KMS-11 (cell line): ENCODE results near the gene A1BG.

Source experiments
- H2AFZ ChIP-seq: fragments of 200-600 bp; sonication (generic); 2 replicates; pipeline ENCODE4 v1.6.1; 2016; ENCODE audit warnings: antibody characterized with exemption, mixed run types, low read depth
- H3K27ac ChIP-seq: fragments of 200-600 bp; sonication (generic); 2 replicates; pipeline ENCODE4 v1.6.1; 2016; ENCODE audit warnings: mild to moderate bottlenecking, mixed run types
- H3K27me3 ChIP-seq: fragments of 200-600 bp; sonication (generic); 2 replicates; pipeline ENCODE4 v1.6.1; 2017; ENCODE audit warnings: mild to moderate bottlenecking, low read depth, mixed run types, moderate library complexity; ENCODE audit not compliant: insufficient read depth
- H3K36me3 ChIP-seq: fragments of 200-600 bp; sonication (generic); 2 replicates; pipeline ENCODE4 v1.6.1; 2017; ENCODE audit warnings: mild to moderate bottlenecking, mixed run types; ENCODE audit not compliant: insufficient read depth
- H3K4me1 ChIP-seq: fragments of 200-600 bp; sonication (generic); 2 replicates; pipeline ENCODE4 v1.6.1; 2016; ENCODE audit warnings: mild to moderate bottlenecking, low read depth, mixed run types; ENCODE audit not compliant: poor library complexity, severe bottlenecking
- H3K4me2 ChIP-seq: fragments of 200-600 bp; sonication (generic); 2 replicates; pipeline ENCODE4 v1.7.0; 2016; ENCODE audit warnings: mild to moderate bottlenecking, mixed run types
- H3K4me3 ChIP-seq: fragments of 200-600 bp; sonication (generic); IDR thresholded peaks from 2 replicates; pipeline ENCODE4 v1.6.1; 2017; ENCODE audit warnings: low read depth, low read length, mixed read lengths; ENCODE audit not compliant: insufficient read depth
- H3K79me2 ChIP-seq: fragments of 200-600 bp; sonication (generic); 2 replicates; pipeline ENCODE4 v1.6.1; 2016; ENCODE audit warnings: low read depth, mixed run types; ENCODE audit not compliant: insufficient read depth
- H3K9ac ChIP-seq: fragments of 200-600 bp; sonication (generic); 2 replicates; pipeline ENCODE4 v1.6.1; 2016; ENCODE audit warnings: mild to moderate bottlenecking, mixed run types
- H4K20me1 ChIP-seq: fragments of 200-600 bp; sonication (generic); 2 replicates; pipeline ENCODE4 v1.6.1; 2016; ENCODE audit warnings: mild to moderate bottlenecking, mixed run types; ENCODE audit not compliant: insufficient read depth
- TF ChIP-seq, protein P1 (sequence below): fragments of 200-600 bp; sonication (generic); conservative IDR thresholded peaks from 2 replicates; pipeline ENCODE4 v1.6.1; 2017; ENCODE audit warnings: low read depth, mild to moderate bottlenecking, antibody characterized with exemption, low read length, moderate library complexity, mixed read lengths

Gene A1BG

DNA sequence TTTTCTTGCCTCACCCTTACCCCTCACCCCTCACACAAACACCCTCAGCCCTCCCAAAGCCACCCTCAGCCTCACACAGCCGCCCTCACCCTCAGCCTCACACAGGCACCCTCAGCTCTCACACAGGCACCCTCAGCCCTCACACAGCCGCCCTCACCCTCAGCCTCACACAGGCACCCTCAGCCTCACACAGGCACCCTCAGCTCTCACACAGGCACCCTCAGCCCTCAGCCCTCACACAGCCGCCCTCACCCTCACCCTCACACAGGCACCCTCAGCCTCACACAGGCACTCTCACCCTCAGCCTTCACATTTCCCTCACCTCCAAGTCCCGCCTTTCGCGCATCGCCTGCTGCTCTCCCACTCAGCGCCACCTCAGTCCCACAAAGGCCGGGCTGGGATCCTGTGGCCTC lies 26.8 kb downstream of the A1BG start:
- no peak overlapping the region for H3K27ac ChIP-seq
- peak overlapping the region; percentile 67 for H3K4me3 ChIP-seq
- H3K9ac ChIP-seq = peak overlapping the region; percentile 66; the same call in 1 of the 2 replicates
- peaks cover 13% of the 10 kb centered on the region for H3K4me1 ChIP-seq
- H2AFZ ChIP-seq = peak overlapping the region; percentile 97
- no peaks in the 10 kb centered on the region for H3K27me3 ChIP-seq
- peaks cover 21% of the 10 kb centered on the region for H3K79me2 ChIP-seq
- H3K4me2 ChIP-seq = peak overlapping the region; percentile 65
- no peaks in the 10 kb centered on the region for H3K36me3 ChIP-seq
- TF ChIP-seq, protein P1, sequence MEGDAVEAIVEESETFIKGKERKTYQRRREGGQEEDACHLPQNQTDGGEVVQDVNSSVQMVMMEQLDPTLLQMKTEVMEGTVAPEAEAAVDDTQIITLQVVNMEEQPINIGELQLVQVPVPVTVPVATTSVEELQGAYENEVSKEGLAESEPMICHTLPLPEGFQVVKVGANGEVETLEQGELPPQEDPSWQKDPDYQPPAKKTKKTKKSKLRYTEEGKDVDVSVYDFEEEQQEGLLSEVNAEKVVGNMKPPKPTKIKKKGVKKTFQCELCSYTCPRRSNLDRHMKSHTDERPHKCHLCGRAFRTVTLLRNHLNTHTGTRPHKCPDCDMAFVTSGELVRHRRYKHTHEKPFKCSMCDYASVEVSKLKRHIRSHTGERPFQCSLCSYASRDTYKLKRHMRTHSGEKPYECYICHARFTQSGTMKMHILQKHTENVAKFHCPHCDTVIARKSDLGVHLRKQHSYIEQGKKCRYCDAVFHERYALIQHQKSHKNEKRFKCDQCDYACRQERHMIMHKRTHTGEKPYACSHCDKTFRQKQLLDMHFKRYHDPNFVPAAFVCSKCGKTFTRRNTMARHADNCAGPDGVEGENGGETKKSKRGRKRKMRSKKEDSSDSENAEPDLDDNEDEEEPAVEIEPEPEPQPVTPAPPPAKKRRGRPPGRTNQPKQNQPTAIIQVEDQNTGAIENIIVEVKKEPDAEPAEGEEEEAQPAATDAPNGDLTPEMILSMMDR = no peak
- no peaks in the 10 kb centered on the region for H4K20me1 ChIP-seq

DNA sequence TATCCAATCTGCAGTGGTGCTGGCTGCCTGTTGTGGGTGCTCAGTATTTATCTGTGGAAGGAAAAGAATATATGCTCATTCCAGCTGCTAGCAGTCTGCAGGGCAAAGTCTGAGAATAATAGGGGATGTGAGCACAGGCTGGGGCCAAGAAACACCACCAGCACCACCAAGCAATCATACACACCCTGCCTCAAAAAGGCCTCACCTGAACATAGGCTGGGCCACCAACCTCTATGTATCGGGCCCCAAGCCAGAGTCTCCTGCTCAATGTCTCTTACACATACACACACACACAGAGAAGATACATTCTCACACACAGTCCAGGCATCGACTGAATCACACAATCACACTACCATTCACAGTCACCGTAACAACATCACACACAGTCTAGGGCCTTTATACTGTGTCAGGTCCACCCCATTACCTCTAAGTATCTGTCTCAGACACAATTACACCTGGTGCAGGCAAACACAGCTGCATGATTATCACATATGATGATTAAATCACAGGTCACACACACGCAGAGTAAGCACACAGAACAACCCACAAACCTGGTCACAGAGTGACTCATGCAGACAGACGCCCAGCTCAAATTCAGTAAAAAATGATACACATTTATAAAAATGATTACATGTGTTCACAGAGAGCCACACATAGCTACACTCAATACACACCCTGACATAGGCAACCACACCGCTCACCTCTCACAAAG lies 27.8 kb downstream of the A1BG start:
- H3K27ac ChIP-seq = no peak overlapping the region
- no peak overlapping the region for H3K4me3 ChIP-seq
- no peaks in the 10 kb centered on the region for H3K36me3 ChIP-seq
- peaks cover 13% of the 10 kb centered on the region for H3K4me1 ChIP-seq
- H3K79me2 ChIP-seq = peaks cover 21% of the 10 kb centered on the region
- H2AFZ ChIP-seq = no peak overlapping the region
- H3K27me3 ChIP-seq = no peaks in the 10 kb centered on the region
- no peak overlapping the region for H3K9ac ChIP-seq
- TF ChIP-seq, protein P1 = no peak
- H3K4me2 ChIP-seq = peak overlapping the region; percentile 65; the same call in 1 of the 2 replicates
- H4K20me1 ChIP-seq = no peaks in the 10 kb centered on the region

GRCh38 chr19:58319241-58319640 lies 34.1 kb downstream of the A1BG start:
- Histone ChIP-seq H3K4me1 (no peaks in the 10 kb centered on the region), H3K9ac (no peak overlapping the region), H2AFZ (no peak overlapping the region), H3K36me3 (no peaks in the 10 kb centered on the region), H3K4me3 (no peak overlapping the region), H4K20me1 (no peaks in the 10 kb centered on the region), H3K4me2 (no peak overlapping the region), H3K27me3 (no peaks in the 10 kb centered on the region), H3K79me2 (no peaks in the 10 kb centered on the region), H3K27ac (no peak overlapping the region)
- TF ChIP-seq, protein P1 = no peak

- Histone ChIP-seq H2AFZ (no peak overlapping the region), H3K79me2 (no peaks in the 10 kb centered on the region), H3K27ac (no peak overlapping the region), H3K9ac (no peak overlapping the region), H3K27me3 (no peaks in the 10 kb centered on the region), H3K36me3 (peaks cover 2% of the 10 kb centered on the region; the same call in 1 of the 2 replicates), H3K4me1 (no peaks in the 10 kb centered on the region), H3K4me2 (no peak overlapping the region), H4K20me1 (no peaks in the 10 kb centered on the region), H3K4me3 (no peak overlapping the region)
- TF ChIP-seq, protein P1 = no peak
These were observed 35.0 kb downstream of the A1BG start for GRCh38 chr19:58318297-58318696.
